ENCODE data around the gene ME2. TPM values are rescaled to one million over a fixed set of nuclear protein-coding genes. Genes with fewer than 3 reads are reported as not detected.

The ME2 gene
- total and polyA plus RNA-seq, 2 of the 8 experiments (the other 6 are each of a cell fraction or from before 2014, with no cell fraction given) = 54.7 to 66.9 TPM

DNA sequence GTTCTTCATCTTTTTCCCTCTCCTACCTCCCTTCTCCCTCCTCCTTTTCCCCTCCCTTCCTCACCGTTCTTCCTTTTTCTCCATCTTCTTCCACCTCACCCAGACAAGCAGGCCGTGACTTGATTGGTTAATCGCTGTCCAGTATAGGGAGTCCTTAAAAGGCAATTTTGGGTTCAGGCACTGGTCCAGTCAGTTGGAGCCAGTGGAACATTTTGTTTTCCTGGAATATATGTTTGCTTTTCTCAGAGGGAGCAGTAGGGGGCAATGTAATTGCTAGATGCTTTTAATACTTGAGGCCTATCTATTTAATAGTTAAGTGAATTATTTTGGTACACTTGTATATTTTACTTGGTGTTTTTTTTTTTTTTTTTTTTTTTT is 103.9 kb downstream of the ME2 start:
- FAIRE-seq (no peak), DNase-seq (ENCODE audit: low read depth in 1 of 2, low spot score in 2 of 2) (no peak)
- no peak overlapping the region for H3K4me2 ChIP-seq (ENCODE audit: insufficient read depth in 1 of 2, low read depth in 2 of 2, low read length in 2 of 2)
- no peak overlapping the region for H2AK5ac ChIP-seq (ENCODE audit: low read depth, low read length)
- no peaks in the 10 kb centered on the region for H3K4me1 ChIP-seq (replicated peaks in 1 of 4; ENCODE audit: control insufficient read depth in 3 of 4, insufficient read depth in 4 of 4, low read length in 3 of 4)
- H3K27ac ChIP-seq (ENCODE audit: low read depth, low read length) = no peak overlapping the region
- no peak overlapping the region for H3K23ac ChIP-seq (ENCODE audit: insufficient read length)
- 93 to 100% methylated on average over 1 to 3 of the region's 3 CpGs for WGBS, 2 experiments (ENCODE audit: extremely low coverage in 1 of 2, insufficient coverage in 1 of 2, insufficient read length in 1 of 2, insufficient replicate concordance in 2 of 2, low coverage in 1 of 2, low lambda C conversion rate in 2 of 2, missing lambda C conversion rate in 1 of 2)
- H2BK5ac ChIP-seq (ENCODE audit: low read depth, low read length) = no peak overlapping the region
- H2AFZ ChIP-seq (ENCODE audit: low read length) = no peak overlapping the region
- H4K8ac ChIP-seq (ENCODE audit: extremely low read depth, insufficient read depth, low read length) = no peak overlapping the region
- H4K91ac ChIP-seq (replicated peaks; ENCODE audit: insufficient read length, low read length) = no peak overlapping the region
- no peak overlapping the region for H2BK20ac ChIP-seq (ENCODE audit: low read length)
- no peak overlapping the region for H4K5ac ChIP-seq (ENCODE audit: insufficient read length, low read depth, low read length)
- peaks cover 0 to 3% (median 1%) of the 10 kb centered on the region in 4 experiments; a peak in 1 of 8 replicates for H3K36me3 ChIP-seq (ENCODE audit: control insufficient read depth in 2 of 4, insufficient read depth in 4 of 4, low read length in 3 of 4)
- no peaks in the 10 kb centered on the region for H3K79me1 ChIP-seq (ENCODE audit: low read depth, low read length)
- TF ChIP-seq SRF (IDR thresholded peaks at IDR 0.05; ENCODE audit: low read depth, low read length) (peak; percentile 55; the same call in 1 of the 2 replicates), SP4 (IDR thresholded peaks at IDR 0.05; ENCODE audit: low read length) (no peak)
- TF ChIP-seq, protein P1, sequence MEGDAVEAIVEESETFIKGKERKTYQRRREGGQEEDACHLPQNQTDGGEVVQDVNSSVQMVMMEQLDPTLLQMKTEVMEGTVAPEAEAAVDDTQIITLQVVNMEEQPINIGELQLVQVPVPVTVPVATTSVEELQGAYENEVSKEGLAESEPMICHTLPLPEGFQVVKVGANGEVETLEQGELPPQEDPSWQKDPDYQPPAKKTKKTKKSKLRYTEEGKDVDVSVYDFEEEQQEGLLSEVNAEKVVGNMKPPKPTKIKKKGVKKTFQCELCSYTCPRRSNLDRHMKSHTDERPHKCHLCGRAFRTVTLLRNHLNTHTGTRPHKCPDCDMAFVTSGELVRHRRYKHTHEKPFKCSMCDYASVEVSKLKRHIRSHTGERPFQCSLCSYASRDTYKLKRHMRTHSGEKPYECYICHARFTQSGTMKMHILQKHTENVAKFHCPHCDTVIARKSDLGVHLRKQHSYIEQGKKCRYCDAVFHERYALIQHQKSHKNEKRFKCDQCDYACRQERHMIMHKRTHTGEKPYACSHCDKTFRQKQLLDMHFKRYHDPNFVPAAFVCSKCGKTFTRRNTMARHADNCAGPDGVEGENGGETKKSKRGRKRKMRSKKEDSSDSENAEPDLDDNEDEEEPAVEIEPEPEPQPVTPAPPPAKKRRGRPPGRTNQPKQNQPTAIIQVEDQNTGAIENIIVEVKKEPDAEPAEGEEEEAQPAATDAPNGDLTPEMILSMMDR (IDR thresholded peaks at IDR 0.05; ENCODE audit: control extremely low read depth in 1 of 3, insufficient read depth in 1 of 3, low read depth in 1 of 3, low read length in 3 of 3) = peak in 1 of 3 experiments; percentile 3; a peak in 1 of 4 replicates
- POLR2A ChIA-PET (ENCODE audit: partially characterized antibody) = interaction anchor here (1.0 kb wide), 1 partner anchor 47 kb away, joined by 3 read pairs; the partner anchor contains the start of gene SMAD4
- H3K56ac ChIP-seq (replicated peaks; ENCODE audit: insufficient read length, low read depth, low read length) = no peak overlapping the region
- H3K27me3 ChIP-seq (replicated peaks in 1 of 4; ENCODE audit: control insufficient read depth in 3 of 4, extremely low read depth in 1 of 4, insufficient read depth in 3 of 4, low read length in 3 of 4) = no peaks in the 10 kb centered on the region
- H3K14ac ChIP-seq (ENCODE audit: insufficient read length) = no peak overlapping the region
- no peaks in the 10 kb centered on the region for H3K79me2 ChIP-seq (ENCODE audit: control insufficient read depth in 1 of 2, insufficient read depth in 2 of 2, low read length in 2 of 2)
- H2BK12ac ChIP-seq (ENCODE audit: low read depth, low read length) = no peak overlapping the region
- H3K18ac ChIP-seq (ENCODE audit: extremely low read depth, low read length) = no peak overlapping the region
- H3K4ac ChIP-seq (replicated peaks; ENCODE audit: insufficient read length, low read depth, low read length) = no peak overlapping the region
- H3K9ac ChIP-seq (replicated peaks in 1 of 4; ENCODE audit: extremely low read depth in 1 of 4, low read depth in 3 of 4, low read length in 3 of 4) = no peak overlapping the region
- H2BK120ac ChIP-seq (replicated peaks; ENCODE audit: low read depth, low read length) = no peak overlapping the region
- no peaks in the 10 kb centered on the region for H3K23me2 ChIP-seq (ENCODE audit: low read depth, low read length)
- CTCF ChIA-PET (ENCODE audit: partially characterized antibody) = interaction anchor here (0.6 to 1.2 kb wide), 2 partner anchors 9 to 24 kb away, joined by 3 to 4 read pairs; no protein-coding TSS in a partner anchor
- H3K4me3 ChIP-seq (ENCODE audit: extremely low read depth in 1 of 4, insufficient read depth in 2 of 4, low read depth in 3 of 4, low read length in 4 of 4) = no peak overlapping the region
- H2BK15ac ChIP-seq (ENCODE audit: low read length) = no peak overlapping the region
- H4K20me1 ChIP-seq (replicated peaks in 1 of 2; ENCODE audit: control insufficient read depth in 1 of 2, insufficient read depth in 2 of 2, low read length in 2 of 2) = no peaks in the 10 kb centered on the region
- 0 out of 4 replicates have a peak, but pooled peaks cover 2 to 4% of the 10 kb centered on the region in 2 experiments for H3K9me3 ChIP-seq (ENCODE audit: insufficient read depth in 2 of 2, low read depth in 1 of 2, low read length in 1 of 2)

All from H1 (cell line).